NOMO-1 treated with DMSO at 0.1 percent for 48 hours (cell line): Measurements from ENCODE around the gene LEMD2.
A peak's percentile ranks its signal among the peaks of the same experiment; 100 is the strongest.

Experiments
- DNase-seq: peaks from one replicate; lab custom pipeline; 2025; ENCODE audit not compliant: unreplicated experiment; lab: John Stamatoyannopoulos, UW

LEMD2 gene

GRCh38 chr6:33820243-33820642 is 31.3 kb upstream of the LEMD2 start:
- DNase-seq = no peak

GRCh38 chr6:33819021-33819420 is 30.1 kb upstream of the LEMD2 start:
- DNase-seq = no peak

- no peak for DNase-seq
Measured at GRCh38 chr6:33818293-33818692, 29.4 kb upstream of the LEMD2 start.

- no peak for DNase-seq
Measured at GRCh38 chr6:33817489-33817888, 28.6 kb upstream of the LEMD2 start.

GRCh38 chr6:33816911-33817310 is 28.0 kb upstream of the LEMD2 start:
- DNase-seq = no peak

GRCh38 chr6:33815854-33816253 is 26.9 kb upstream of the LEMD2 start:
- no peak for DNase-seq

GRCh38 chr6:33813990-33814985 is 25.4 kb upstream of the LEMD2 start:
- no peak for DNase-seq

GRCh38 chr6:33813246-33813904 is 24.4 kb upstream of the LEMD2 start:
- DNase-seq = no peak

- DNase-seq = no peak
Measured at GRCh38 chr6:33812669-33813068, 23.7 kb upstream of the LEMD2 start.

- DNase-seq = no peak
Measured at GRCh38 chr6:33809594-33809993, 20.7 kb upstream of the LEMD2 start.

GRCh38 chr6:33808641-33809180 is 19.8 kb upstream of the LEMD2 start:
- DNase-seq = no peak

GRCh38 chr6:33807606-33808005 is 18.7 kb upstream of the LEMD2 start:
- DNase-seq = peak; percentile 6

GRCh38 chr6:33806841-33807240 is 17.9 kb upstream of the LEMD2 start:
- no peak for DNase-seq

GRCh38 chr6:33803571-33804053 is 14.7 kb upstream of the LEMD2 start, which contains the start of gene MLN:
TSS of gene MLN (minus strand) at chr6:33804003. CDS start at chr6:33801163, 2,840 bp downstream.
- no peak for DNase-seq

- DNase-seq = no peak
Measured at GRCh38 chr6:33802186-33802958, 13.4 kb upstream of the LEMD2 start.

- no peak for DNase-seq
Measured at GRCh38 chr6:33801611-33802010, 12.7 kb upstream of the LEMD2 start.

GRCh38 chr6:33800248-33800969 is 11.5 kb upstream of the LEMD2 start:
- no peak for DNase-seq

- DNase-seq = no peak
Measured at GRCh38 chr6:33799454-33800113, 10.7 kb upstream of the LEMD2 start.

- DNase-seq = no peak
Measured at GRCh38 chr6:33798343-33798848, 9.5 kb upstream of the LEMD2 start.
